Panc1 (cell line): Measurements from ENCODE around the gene BDP1.

Experiments
- CTCF ChIP-seq: fragments of 450-650 bp; IDR thresholded peaks from 2 replicates; pipeline ENCODE4 v1.5.1; 2017; ENCODE audit warnings: mild to moderate bottlenecking
- POLR2AphosphoS5 ChIP-seq: IDR thresholded peaks from 2 replicates; pipeline ENCODE4 v1.6.1; 2012; ENCODE audit warnings: mild to moderate bottlenecking, low read depth, low read length, moderate library complexity
- SIN3A ChIP-seq: IDR thresholded peaks from 2 replicates; pipeline ENCODE4 v1.6.1; 2012; ENCODE audit warnings: low read depth, mild to moderate bottlenecking, low read length, moderate library complexity, borderline replicate concordance; ENCODE audit not compliant: insufficient read depth

DNA sequence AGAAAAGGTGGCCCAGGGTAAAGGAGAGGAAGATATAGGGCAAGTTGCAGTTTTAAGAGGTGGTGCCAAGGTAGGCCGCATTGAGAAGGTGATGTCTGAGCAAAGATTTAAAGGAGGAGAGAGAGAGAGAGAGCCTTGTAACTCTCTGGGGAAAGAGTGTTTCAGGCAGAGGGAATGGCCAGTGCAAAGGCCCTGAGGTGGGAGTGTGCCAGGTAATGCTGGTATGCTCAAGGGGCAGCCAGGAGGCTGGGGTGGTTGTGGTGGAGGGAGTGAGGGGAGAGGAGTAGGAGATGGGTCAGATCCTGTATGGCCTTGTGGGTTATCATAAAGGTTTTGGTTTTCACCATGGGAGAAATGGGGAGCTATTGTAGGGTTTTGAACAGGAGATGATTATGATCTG lies 141.6 kb downstream of the BDP1 start:
- TF ChIP-seq CTCF (no peak), SIN3A (no peak), POLR2AphosphoS5 (no peak)
